GM12872 (cell line): ENCODE data around the gene USP32.

ENCODE experiments used
- CTCF ChIP-seq: IDR thresholded peaks from 3 replicates; pipeline ENCODE4 v1.5.1; 2011; ENCODE audit warnings: low read depth, mild to moderate bottlenecking, low read length, moderate library complexity; ENCODE audit not compliant: insufficient read depth

Gene USP32

GRCh38 chr17:60325730-60326524 lies 66.0 kb downstream of the USP32 start:
- no peak for TF ChIP-seq CTCF

GRCh38 chr17:60323754-60324153 lies 68.2 kb downstream of the USP32 start:
- no peak for TF ChIP-seq CTCF

- TF ChIP-seq CTCF, result no peak
These were observed 69.9 kb downstream of the USP32 start for GRCh38 chr17:60322056-60322387.

- TF ChIP-seq CTCF, result no peak
These were observed 70.4 kb downstream of the USP32 start for GRCh38 chr17:60321336-60322055.

- TF ChIP-seq CTCF, result no peak
These were observed 73.1 kb downstream of the USP32 start for GRCh38 chr17:60318830-60319229.

- no peak for TF ChIP-seq CTCF
These were observed 73.6 kb downstream of the USP32 start for GRCh38 chr17:60318326-60318725.

- peak; percentile 26; the same call in 1 of the 3 replicates for TF ChIP-seq CTCF
These were observed 76.3 kb downstream of the USP32 start for GRCh38 chr17:60315650-60316049.
